Retina (tissue), 1 donor: ENCODE results near the gene ZNF81.
"Not testable (repeated sequence)": the region's sequence is repeated elsewhere in the genome, so short reads cannot be mapped to it uniquely, and the experiment has no call there.

Experiments used
- DNase-seq: peaks from one replicate; pipeline ENCODE4 v3.0.0-alpha.2; 2016

ZNF81 gene

GRCh38 chrX:47836164-47837072 is at the start of gene ZNF81:
Gene ZNF81, plus strand, starts transcription at chrX:47836902. Its CDS starts 9,366 bp downstream, at chrX:47846268.
- DNase-seq, result peak; percentile 92

- DNase-seq, result no peak
Observed at GRCh38 chrX:47796433-47796906, 40.2 kb upstream of the ZNF81 start.

- DNase-seq, result no peak
Observed at GRCh38 chrX:47797084-47797483, 39.6 kb upstream of the ZNF81 start.

- no peak for DNase-seq
Observed at GRCh38 chrX:47798861-47799260, 37.8 kb upstream of the ZNF81 start.

- no peak for DNase-seq
Observed at GRCh38 chrX:47802589-47802988, 34.1 kb upstream of the ZNF81 start.

GRCh38 chrX:47803103-47803502 is 33.6 kb upstream of the ZNF81 start:
- DNase-seq, result not testable (repeated sequence)

- no peak for DNase-seq
Observed at GRCh38 chrX:47804315-47804714, 32.4 kb upstream of the ZNF81 start.

GRCh38 chrX:47805844-47806243 is 30.9 kb upstream of the ZNF81 start:
- DNase-seq, result not testable (repeated sequence)

GRCh38 chrX:47806415-47807271 is 30.1 kb upstream of the ZNF81 start:
- not testable (repeated sequence) for DNase-seq

GRCh38 chrX:47807272-47807538 is 29.5 kb upstream of the ZNF81 start:
- DNase-seq, result peak; percentile 4

GRCh38 chrX:47807548-47807947 is 29.2 kb upstream of the ZNF81 start:
- DNase-seq, result peak; percentile 4

- DNase-seq, result no peak
Observed at GRCh38 chrX:47808904-47809788, 27.6 kb upstream of the ZNF81 start.

GRCh38 chrX:47814851-47815250 is 21.9 kb upstream of the ZNF81 start:
- DNase-seq, result no peak

- DNase-seq, result no peak
Observed at GRCh38 chrX:47815901-47816845, 20.5 kb upstream of the ZNF81 start.

GRCh38 chrX:47817421-47817820 is 19.3 kb upstream of the ZNF81 start:
- no peak for DNase-seq

- no peak for DNase-seq
Observed at GRCh38 chrX:47817897-47818296, 18.8 kb upstream of the ZNF81 start.

GRCh38 chrX:47828984-47829383 is 7.7 kb upstream of the ZNF81 start:
- no peak for DNase-seq

- DNase-seq, result peak; percentile 21
Observed at GRCh38 chrX:47831788-47832187, 4.9 kb upstream of the ZNF81 start.

GRCh38 chrX:47838361-47838760 is 1.7 kb downstream of the ZNF81 start:
- DNase-seq, result no peak

- no peak for DNase-seq
Observed at GRCh38 chrX:47840111-47840510, 3.4 kb downstream of the ZNF81 start.

- DNase-seq, result no peak
Observed at GRCh38 chrX:47843363-47843762, 6.7 kb downstream of the ZNF81 start.

- DNase-seq, result no peak
Observed at GRCh38 chrX:47844117-47844516, 7.4 kb downstream of the ZNF81 start.
